Measurements from ENCODE around the gene FSTL1.

The FSTL1 gene

DNA sequence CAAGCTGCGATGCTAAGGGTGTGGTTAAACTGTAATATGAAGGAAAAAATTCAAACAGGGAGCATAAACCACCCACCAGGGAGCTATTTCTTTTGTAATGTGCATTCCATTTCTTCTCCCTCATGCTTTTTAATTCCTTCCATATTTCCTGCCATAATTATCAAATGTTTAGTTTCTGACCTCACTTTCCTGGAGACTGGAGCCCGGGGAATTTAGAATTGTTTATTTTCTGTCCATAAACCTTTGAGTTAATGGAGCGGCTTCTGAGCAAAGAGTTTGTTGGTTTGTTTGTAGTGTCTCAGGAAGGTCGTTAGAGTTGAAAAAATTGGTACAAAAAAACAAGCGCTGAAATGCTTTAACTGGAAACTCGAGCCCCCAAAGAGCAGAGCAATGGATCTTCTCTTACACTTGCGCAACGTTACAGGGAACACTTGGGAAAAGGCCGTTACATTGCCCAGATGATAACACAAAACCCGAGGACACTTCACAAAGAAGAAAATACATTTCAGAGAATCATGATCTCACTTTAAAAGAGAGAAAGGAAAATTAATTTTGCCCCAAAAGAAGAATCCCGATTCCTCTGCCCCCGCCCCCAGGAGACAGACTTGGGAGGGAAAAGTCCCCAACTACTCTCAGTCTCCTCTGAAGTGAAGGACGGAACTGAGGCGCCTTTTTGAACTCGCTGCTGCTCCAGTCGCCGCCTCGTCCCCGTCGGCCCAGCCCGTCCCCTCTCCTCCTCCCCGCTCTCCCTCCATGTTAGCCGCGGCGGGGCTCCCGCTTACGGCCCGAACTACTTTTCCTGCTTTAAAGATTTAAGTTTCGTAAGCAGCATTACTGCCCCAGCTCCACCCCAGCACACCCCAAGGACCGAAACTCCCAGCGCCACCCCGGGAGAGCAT, 842 bp downstream of the FSTL1 start:
- H3K27me3 Mint-ChIP-seq, result peaks cover 46% of the 10 kb centered on the region
- no peaks in the 10 kb centered on the region for H3K9me3 Mint-ChIP-seq
- H3K4me3 Mint-ChIP-seq, result peak overlapping the region; percentile 80 to 84
- peaks cover 10% of the 10 kb centered on the region for H3K4me1 Mint-ChIP-seq
- ATAC-seq (peak; percentile 42), DNase-seq (peak in 1 of 2 donors; percentile 14)
- H3K27ac Mint-ChIP-seq, result peak overlapping the region; percentile 13 to 81

DNA sequence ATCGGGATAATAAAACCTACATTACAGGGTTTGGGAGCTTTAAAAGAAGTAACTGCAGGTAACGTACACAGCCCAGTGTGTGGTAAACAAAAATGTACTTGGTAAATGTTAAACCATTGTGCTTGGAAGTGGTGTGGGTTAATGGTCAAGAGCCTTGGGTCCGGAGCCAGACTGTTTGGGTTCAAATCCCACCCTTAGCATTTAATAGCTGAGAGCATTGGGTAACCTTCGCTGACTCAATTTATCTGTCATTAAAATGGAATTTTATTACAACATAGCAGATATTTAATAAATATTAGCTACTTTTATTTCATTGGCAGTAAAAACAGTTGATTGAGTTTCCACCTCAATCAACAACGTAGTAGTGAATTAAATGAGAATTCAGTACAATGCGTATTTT, 1.5 kb downstream of the FSTL1 start:
- peaks cover 46% of the 10 kb centered on the region for H3K27me3 Mint-ChIP-seq
- no peaks in the 10 kb centered on the region for H3K9me3 Mint-ChIP-seq
- H3K27ac Mint-ChIP-seq, result no peak overlapping the region
- no peak overlapping the region for H3K4me3 Mint-ChIP-seq
- DNase-seq (no peak), ATAC-seq (no peak)
- H3K4me1 Mint-ChIP-seq, result peaks cover 10% of the 10 kb centered on the region

DNA sequence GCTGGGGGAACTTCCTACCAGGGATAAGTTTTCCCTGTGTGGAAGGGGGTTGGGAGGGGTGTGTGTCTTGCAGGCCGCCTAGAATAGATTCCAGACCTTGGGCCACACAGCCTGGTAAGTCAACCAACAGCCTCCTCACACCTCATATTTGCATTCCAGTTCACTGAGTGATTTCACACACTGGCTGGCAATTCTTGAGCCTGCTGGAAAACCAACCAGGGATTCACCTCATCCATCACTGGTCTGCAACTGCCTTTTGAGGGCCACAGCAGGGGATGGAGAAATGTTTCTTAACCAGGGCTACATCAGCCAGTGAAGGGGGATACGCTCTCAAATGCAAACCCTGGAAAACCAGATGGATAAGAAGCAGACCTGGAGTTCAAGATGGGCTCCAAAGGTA, 2.0 kb downstream of the FSTL1 start:
- no peak for ATAC-seq
- Mint-ChIP-seq H3K27ac (no peak overlapping the region), H3K4me3 (no peak overlapping the region), H3K9me3 (no peaks in the 10 kb centered on the region), H3K27me3 (peaks cover 46% of the 10 kb centered on the region), H3K4me1 (peaks cover 10% of the 10 kb centered on the region)
- DNase-seq, result no peak

DNA sequence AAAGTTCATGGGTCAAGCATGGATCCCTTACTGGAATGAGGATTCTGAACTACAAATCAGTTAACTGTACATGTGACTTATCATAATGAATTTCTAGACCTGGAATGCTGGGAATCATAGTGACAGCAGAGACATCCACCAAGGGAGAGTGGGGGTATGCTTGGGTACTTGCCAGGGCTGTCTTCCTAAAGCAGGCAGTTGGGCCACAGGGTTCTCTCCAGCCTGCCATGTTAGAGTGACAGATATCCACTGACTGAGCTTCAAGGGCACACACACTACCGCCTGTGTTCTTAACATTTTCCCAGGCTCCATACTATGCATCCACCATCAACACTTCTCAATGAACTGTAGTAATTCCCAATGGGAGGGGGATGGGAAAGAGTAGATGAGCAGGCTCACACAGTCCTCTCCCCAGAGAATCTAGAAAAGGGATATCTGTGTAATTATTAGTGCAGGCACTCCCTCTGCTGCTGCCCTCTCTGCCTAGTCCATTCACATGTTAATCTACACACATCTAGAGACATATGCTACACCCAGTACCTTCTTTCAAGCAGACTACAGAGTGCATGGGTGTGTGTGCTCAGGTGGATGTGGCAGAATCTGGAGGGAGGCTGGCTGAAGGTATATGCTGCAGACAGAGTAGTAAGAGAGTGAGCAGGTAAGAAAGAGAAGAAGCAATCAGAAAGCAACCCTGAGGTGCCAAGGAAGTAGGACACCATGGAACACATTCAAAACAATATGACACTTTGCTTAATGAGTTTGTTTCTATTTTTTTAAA, 3.7 kb downstream of the FSTL1 start:
- H3K4me1 Mint-ChIP-seq, result peaks cover 10% of the 10 kb centered on the region
- no peak for ATAC-seq
- no peak overlapping the region for H3K27ac Mint-ChIP-seq
- no peak for DNase-seq
- peaks cover 34% of the 10 kb centered on the region for H3K27me3 Mint-ChIP-seq
- H3K4me3 Mint-ChIP-seq, result no peak overlapping the region
- H3K9me3 Mint-ChIP-seq, result no peaks in the 10 kb centered on the region

DNA sequence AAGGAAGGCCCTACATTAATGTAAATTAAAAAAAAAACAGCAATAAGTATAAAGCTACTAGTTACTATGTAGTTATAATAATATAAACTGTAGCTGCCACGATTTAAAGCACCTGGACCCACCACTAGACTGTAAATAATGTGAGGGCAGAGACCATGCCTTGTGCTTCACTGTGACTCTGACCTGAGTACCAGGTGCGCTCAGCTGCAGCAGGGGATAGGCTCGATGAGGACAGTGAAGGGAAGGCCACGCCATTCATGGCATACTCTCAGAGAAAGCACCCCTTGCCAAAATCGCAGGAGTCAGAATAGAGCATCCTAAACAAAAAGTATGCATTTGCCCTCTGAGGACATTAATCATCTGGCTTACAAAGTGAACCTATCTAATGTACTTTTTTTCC, 5.1 kb downstream of the FSTL1 start:
- DNase-seq, result no peak
- Mint-ChIP-seq H3K27ac (no peak overlapping the region), H3K4me1 (peaks cover 10% of the 10 kb centered on the region), H3K9me3 (no peaks in the 10 kb centered on the region), H3K27me3 (peaks cover 25% of the 10 kb centered on the region), H3K4me3 (no peak overlapping the region)
- ATAC-seq, result no peak

DNA sequence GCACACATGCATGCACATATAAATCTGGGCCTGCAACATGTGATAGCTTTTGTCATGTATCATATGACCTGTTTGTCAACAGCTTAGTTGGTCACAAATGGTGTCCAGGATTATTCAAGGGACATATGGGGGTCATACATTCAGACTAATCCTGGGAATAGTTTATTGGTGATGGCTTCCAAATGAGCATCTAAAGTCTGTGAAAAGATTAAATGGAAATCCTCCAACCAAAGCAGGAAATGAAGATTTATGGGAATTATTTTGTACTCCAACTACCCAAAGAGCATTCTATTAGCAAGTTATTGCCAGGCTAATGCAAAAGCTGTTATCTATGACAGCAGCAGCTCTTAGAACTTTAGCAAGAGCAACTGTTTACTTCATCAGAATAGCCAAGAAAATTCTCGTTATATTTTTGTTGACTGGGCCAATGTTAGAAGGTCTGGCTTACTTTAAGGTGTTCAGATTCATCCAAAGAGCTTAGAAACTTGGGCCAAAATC, 7.1 kb downstream of the FSTL1 start:
- ATAC-seq, result no peak
- Mint-ChIP-seq H3K4me1 (no peaks in the 10 kb centered on the region), H3K27ac (no peak overlapping the region), H3K9me3 (no peaks in the 10 kb centered on the region), H3K4me3 (no peak overlapping the region), H3K27me3 (peaks cover 10% of the 10 kb centered on the region)
- no peak for DNase-seq

DNA sequence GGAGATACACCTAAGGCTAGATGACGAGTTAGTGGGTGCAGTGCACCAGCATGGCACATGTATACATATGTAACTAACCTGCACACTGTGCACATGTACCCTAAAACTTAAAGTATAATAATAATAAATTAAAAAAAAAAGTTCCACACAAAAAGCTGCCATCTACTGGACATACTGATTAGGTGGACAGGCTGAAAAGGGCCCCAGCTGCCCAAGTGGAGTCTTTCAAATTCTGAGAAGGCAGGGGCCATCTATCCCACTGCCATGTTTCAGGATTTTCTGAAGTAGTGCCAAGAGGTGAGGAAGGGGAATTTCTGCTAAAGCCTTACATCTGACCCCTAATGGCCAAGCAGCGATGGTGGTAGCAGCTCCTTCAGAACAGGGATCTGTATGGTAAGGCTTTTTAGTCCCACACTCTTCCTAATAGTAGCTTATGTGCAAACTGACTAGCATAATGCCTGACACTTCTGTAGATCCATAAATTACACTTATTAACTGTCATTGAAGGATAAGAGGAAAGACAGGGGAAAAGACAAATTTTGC, 7.7 kb downstream of the FSTL1 start:
- Mint-ChIP-seq H3K4me3 (no peak overlapping the region), H3K4me1 (no peaks in the 10 kb centered on the region), H3K27ac (no peak overlapping the region), H3K27me3 (peaks cover 7% of the 10 kb centered on the region), H3K9me3 (no peaks in the 10 kb centered on the region)
- no peak for ATAC-seq
- no peak for DNase-seq

DNA sequence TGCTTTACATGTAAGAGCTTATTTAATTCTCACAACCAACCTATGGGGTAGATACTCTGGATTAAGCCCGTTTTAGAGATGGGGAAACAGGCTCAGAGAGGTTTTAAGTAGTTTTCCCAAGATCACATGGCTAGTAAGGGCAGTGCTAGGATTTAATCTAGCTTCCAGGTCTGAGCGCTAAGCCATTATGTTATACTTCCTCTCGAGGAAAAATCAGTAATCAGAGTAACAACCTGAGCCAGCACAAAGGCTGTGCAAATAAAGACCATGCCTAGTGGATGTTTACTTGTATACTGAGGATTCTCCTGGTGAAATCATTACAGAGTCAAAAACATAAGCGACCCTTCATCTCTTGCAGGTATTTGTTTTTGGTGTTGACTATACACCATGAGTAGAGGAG, 9.0 kb downstream of the FSTL1 start:
- H3K4me1 Mint-ChIP-seq, result no peaks in the 10 kb centered on the region
- no peak overlapping the region for H3K27ac Mint-ChIP-seq

DNA sequence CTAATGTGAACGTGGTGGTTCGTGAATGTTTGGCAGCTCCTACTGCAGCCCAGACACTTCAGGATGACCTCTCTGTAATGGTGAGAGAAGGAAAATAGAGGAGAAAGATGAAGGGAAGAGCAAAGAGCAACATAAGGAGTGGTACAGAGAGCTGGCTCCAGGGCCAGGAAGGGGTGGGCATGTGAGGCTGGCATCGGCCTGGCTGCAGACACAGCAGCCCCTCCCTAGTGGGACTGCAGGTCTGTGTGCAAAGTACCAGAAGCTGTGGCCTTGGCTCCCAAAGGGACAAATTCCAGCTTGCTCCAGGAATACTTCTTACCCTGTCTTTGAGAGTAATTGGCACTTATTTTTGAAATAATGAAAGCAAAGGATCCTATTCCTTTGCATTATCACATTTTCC, 10.0 kb downstream of the FSTL1 start:
- Mint-ChIP-seq H3K4me1 (no peaks in the 10 kb centered on the region), H3K27ac (no peak overlapping the region), H3K9me3 (no peaks in the 10 kb centered on the region), H3K27me3 (no peaks in the 10 kb centered on the region), H3K4me3 (no peak overlapping the region)
- DNase-seq, result no peak
- no peak for ATAC-seq

More for the DNA sequence above, 9.0 kb downstream of the FSTL1 start:
- DNase-seq, result no peak
- H3K27me3 Mint-ChIP-seq, result peaks cover 7% of the 10 kb centered on the region
- H3K9me3 Mint-ChIP-seq, result no peaks in the 10 kb centered on the region
- no peak overlapping the region for H3K4me3 Mint-ChIP-seq
- no peak for ATAC-seq

DNA sequence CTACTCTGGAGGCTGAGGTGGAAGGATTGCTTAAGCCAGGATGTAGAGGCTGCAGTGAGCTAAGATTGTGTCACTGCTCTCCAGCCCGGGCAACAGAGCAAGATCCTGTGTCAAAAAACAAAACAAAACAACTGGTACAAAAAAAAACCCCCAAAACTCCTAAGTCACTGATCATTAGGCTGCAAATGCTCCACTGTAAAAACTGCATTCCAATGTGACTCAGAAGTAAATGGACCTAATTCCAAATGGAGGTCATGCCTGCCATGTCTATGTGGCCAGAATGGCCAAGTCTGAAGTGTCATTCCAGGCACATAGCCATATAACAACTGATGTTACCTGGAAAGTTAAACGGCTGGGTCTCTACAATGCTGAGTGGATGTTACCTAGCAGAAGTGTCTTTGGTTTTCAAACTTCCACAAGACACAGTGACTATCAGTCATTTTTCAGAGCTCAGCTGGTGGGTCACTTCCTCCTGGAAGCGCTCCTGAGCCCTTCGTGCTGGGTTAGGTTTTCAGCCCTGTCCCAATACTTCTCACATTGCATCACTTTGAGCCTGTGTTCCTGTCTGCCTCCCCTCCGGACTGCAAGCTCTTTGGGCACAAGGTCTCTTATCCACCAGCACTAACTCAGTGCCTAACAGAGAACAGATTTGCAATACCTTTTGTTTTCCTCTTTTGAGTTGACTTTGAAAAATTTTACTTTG, 10.6 kb downstream of the FSTL1 start:
- Mint-ChIP-seq H3K27me3 (peaks cover 5% of the 10 kb centered on the region), H3K4me1 (no peaks in the 10 kb centered on the region), H3K9me3 (no peaks in the 10 kb centered on the region), H3K4me3 (no peak overlapping the region), H3K27ac (no peak overlapping the region)
- no peak for DNase-seq
- ATAC-seq, result no peak

DNA sequence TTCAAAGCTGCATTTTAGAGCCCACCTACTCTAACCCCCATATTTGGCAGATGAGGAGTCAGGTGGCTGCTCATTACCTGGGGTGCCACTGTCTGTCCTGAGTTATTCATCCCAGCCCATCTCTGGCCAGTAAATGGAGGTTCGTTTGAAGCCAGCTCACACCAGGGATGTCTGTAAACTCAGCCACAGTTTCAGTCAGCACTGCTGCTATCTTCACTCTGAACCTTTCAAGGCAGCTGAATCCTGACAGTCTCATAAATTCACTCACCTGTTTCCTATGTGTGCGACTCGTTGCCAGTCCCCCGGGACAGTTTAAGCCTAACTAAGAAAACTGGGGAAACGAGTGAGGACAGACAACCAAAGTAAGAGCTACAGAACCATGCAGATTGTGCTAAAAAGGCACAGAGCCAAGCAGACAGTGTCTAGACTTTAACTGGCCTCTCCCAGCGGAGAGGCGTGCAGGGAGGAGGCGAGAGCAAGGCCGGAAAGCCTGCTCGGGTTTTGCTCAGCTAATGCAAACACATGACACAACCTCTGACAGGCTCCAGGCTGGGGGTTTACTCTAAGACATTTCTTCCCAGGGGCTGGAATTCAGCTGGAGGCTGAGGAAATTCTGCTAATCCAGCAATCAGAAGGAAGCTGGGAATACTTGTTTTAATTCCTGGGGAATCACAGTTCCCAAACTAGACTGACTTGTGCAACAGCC, 12.0 kb downstream of the FSTL1 start:
- Mint-ChIP-seq H3K27me3 (peaks cover 10% of the 10 kb centered on the region), H3K4me1 (no peaks in the 10 kb centered on the region), H3K4me3 (no peak overlapping the region), H3K9me3 (no peaks in the 10 kb centered on the region), H3K27ac (no peak overlapping the region)
- DNase-seq (no peak), ATAC-seq (no peak)

DNA sequence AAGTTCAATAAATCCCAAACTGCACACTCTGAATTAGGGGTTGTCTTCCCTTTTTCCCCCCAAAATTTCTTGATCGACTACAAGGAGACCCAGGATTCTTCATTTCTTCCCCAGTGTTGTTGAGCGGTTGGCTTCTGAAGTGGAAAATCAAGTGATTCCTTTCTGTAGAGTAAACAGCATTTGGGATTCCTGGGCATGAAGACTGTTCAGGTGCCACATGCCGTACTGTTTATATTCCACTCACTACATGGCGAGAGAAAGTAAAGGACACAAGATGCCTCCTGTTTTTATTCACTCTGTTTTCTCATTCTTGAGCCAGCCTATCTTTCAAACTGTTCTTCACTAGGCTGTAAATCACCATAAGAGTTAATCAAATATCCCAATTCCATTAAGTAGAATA, 12.6 kb downstream of the FSTL1 start:
- peaks cover 16% of the 10 kb centered on the region for H3K27me3 Mint-ChIP-seq
- DNase-seq (no peak), ATAC-seq (no peak)
- no peak overlapping the region for H3K4me3 Mint-ChIP-seq
- no peaks in the 10 kb centered on the region for H3K9me3 Mint-ChIP-seq
- H3K4me1 Mint-ChIP-seq, result no peaks in the 10 kb centered on the region
- no peak overlapping the region for H3K27ac Mint-ChIP-seq

DNA sequence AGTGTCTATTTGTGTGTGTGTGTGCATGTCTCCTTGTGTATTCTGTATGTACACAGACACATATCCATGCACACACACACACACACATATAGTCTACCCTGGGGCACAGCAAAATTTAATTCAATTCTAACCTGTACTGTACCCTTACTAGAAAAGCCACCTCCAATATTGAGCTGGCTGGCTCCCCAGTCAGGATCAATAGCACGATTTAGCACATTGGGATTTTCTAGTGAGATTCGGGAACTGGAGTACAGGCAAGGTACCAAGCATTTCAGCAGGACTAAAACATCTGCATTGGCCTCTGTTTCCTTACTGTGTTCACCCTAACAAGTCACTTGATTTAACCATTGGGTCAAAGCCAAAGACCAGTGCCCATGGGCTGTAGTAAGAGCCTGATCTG, 13.2 kb downstream of the FSTL1 start:
- Mint-ChIP-seq H3K9me3 (no peaks in the 10 kb centered on the region), H3K27me3 (peaks cover 21% of the 10 kb centered on the region), H3K27ac (no peak overlapping the region), H3K4me1 (no peaks in the 10 kb centered on the region), H3K4me3 (no peak overlapping the region)
- ATAC-seq, result no peak
- no peak for DNase-seq

DNA sequence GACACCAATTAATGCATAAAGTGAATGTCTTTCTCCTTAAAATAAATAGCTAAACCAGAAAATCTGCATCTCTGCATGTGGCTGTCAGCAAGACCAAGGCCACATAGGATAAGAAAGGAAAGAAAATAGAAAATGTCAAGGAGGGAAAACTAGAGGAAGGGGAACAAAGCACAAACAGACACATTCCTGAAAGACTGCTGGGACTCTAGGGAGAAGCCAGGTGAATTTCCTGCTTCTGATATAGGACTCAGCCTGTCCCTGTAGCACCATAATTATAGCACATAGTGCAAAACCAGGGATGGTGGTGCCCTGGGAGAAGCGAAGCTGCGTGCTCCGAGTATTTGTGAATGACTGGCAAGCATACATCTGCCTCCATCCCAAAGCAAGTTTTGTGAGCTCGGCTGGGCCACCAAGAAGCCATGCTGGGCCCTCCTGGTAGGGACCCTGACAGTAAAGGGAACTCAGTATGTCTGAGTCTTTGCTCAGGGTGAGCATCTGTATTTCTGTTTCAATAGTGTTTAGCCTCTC, 14.2 kb downstream of the FSTL1 start:
- DNase-seq, result no peak
- no peaks in the 10 kb centered on the region for H3K9me3 Mint-ChIP-seq
- no peak for ATAC-seq
- no peak overlapping the region for H3K4me3 Mint-ChIP-seq
- H3K4me1 Mint-ChIP-seq, result no peaks in the 10 kb centered on the region
- H3K27ac Mint-ChIP-seq, result no peak overlapping the region
- peaks cover 23% of the 10 kb centered on the region for H3K27me3 Mint-ChIP-seq

DNA sequence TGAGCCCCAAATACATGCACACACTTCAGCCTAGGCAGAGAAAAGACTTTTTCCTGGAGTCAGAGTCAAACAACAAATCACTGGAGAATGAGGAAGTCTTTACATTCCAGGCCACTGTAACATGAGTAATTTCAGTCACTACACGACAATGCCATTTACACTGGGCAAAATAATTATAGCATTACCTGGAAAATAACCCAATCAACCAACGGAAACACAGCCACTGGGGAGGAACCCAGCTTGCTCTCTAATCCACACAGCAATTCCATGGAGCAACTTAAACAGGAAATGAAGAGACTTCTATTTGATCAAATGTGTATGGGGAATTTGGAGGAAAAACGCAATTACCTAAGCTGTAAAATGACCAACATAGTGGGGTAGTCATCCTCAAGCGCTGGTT, 15.2 kb downstream of the FSTL1 start:
- ATAC-seq, result no peak
- no peak overlapping the region for H3K4me3 Mint-ChIP-seq
- no peak overlapping the region for H3K27ac Mint-ChIP-seq
- H3K4me1 Mint-ChIP-seq, result no peaks in the 10 kb centered on the region
- H3K9me3 Mint-ChIP-seq, result no peaks in the 10 kb centered on the region
- DNase-seq, result no peak
- H3K27me3 Mint-ChIP-seq, result peaks cover 23% of the 10 kb centered on the region
